Trophoblast cell (in vitro differentiated cells and primary cell): ENCODE results near the gene HIVEP1.

Experiments
- DNase-seq, 2 donors: peaks; one replicate each; pipeline ENCODE4 v3.0.0-alpha.2; 2016
- H2AFZ ChIP-seq: 2 replicates; pipeline ENCODE4 v1.6.1; 2013; ENCODE audit warnings: low read length, moderate library complexity, mild to moderate bottlenecking; ENCODE audit not compliant: insufficient read depth, poor library complexity
- H2AK5ac ChIP-seq: 2 replicates; pipeline ENCODE4 v1.6.1; 2013; ENCODE audit warnings: mild to moderate bottlenecking, low read length
- H2BK120ac ChIP-seq: 2 replicates; pipeline ENCODE4 v1.6.1; 2013; ENCODE audit warnings: low read length, mild to moderate bottlenecking, moderate library complexity; ENCODE audit not compliant: insufficient read depth, poor library complexity
- H2BK12ac ChIP-seq: 2 replicates; pipeline ENCODE4 v1.6.1; 2013; ENCODE audit warnings: mild to moderate bottlenecking, low read length, moderate library complexity
- H2BK5ac ChIP-seq: 2 replicates; pipeline ENCODE4 v1.6.1; 2013; ENCODE audit warnings: low read length, low read depth, moderate library complexity, mild to moderate bottlenecking; ENCODE audit not compliant: poor library complexity
- H3K14ac ChIP-seq: 2 replicates; pipeline ENCODE4 v1.6.1; 2013; ENCODE audit warnings: mild to moderate bottlenecking, low read length
- H3K18ac ChIP-seq: 2 replicates; pipeline ENCODE4 v1.6.1; 2013; ENCODE audit warnings: mild to moderate bottlenecking, low read length
- H3K23ac ChIP-seq: 2 replicates; pipeline ENCODE4 v1.6.1; 2013; ENCODE audit warnings: low read length
- H3K27ac ChIP-seq: 2 replicates; pipeline ENCODE4 v1.5.1; 2013; ENCODE audit warnings: low read depth, mild to moderate bottlenecking, inconsistent platforms, low read length, moderate library complexity
- H3K27me3 ChIP-seq: 2 replicates; pipeline ENCODE4 v1.6.1; 2013; ENCODE audit warnings: inconsistent platforms, mild to moderate bottlenecking, low read length, moderate library complexity; ENCODE audit not compliant: insufficient read depth
- H3K36me3 ChIP-seq, 2 experiments: 1 replicate in 1 of 2; 2 replicates in 1 of 2; pipeline ENCODE4 v1.6.1; 2013; ENCODE audit warnings: low read length in 2 of 2, mild to moderate bottlenecking in 2 of 2, moderate library complexity in 1 of 2; ENCODE audit not compliant: insufficient read depth in 2 of 2, control insufficient read depth in 1 of 2
- H3K4ac ChIP-seq: 2 replicates; pipeline ENCODE4 v1.6.1; 2013; ENCODE audit warnings: low read depth, mild to moderate bottlenecking, low read length, moderate library complexity
- H3K4me1 ChIP-seq, 2 experiments: 1 replicate in 1 of 2; 2 replicates in 1 of 2; pipeline ENCODE4 v1.6.1; 2013; ENCODE audit warnings: low read length in 2 of 2, mild to moderate bottlenecking in 2 of 2, moderate library complexity in 1 of 2; ENCODE audit not compliant: insufficient read depth in 2 of 2, control insufficient read depth in 1 of 2
- H3K4me2 ChIP-seq: 2 replicates; pipeline ENCODE4 v1.6.1; 2013; ENCODE audit warnings: inconsistent platforms, mild to moderate bottlenecking, low read length, moderate library complexity
- H3K4me3 ChIP-seq: 2 replicates; pipeline ENCODE4 v1.5.1; 2013; ENCODE audit warnings: mild to moderate bottlenecking, low read depth, low read length, inconsistent platforms
- H3K79me1 ChIP-seq: one replicate; pipeline ENCODE4 v1.6.1; 2013; ENCODE audit warnings: low read length
- H3K79me2 ChIP-seq: 2 replicates; pipeline ENCODE4 v1.6.1; 2013; ENCODE audit warnings: low read length, mild to moderate bottlenecking; ENCODE audit not compliant: control insufficient read depth, insufficient read depth, poor library complexity
- H3K9ac ChIP-seq: 2 replicates; pipeline ENCODE4 v1.6.1; 2013; ENCODE audit warnings: mild to moderate bottlenecking, low read length
- H3K9me3 ChIP-seq: 2 replicates; pipeline ENCODE4 v1.6.1; 2013; ENCODE audit warnings: low read depth, mild to moderate bottlenecking, control low read depth, inconsistent platforms, low read length; ENCODE audit not compliant: insufficient read depth
- H4K12ac ChIP-seq: 2 replicates; pipeline ENCODE4 v1.6.1; 2013; ENCODE audit warnings: low read depth, mild to moderate bottlenecking, low read length, moderate library complexity
- H4K8ac ChIP-seq: 2 replicates; pipeline ENCODE4 v1.6.1; 2013; ENCODE audit warnings: low read depth, mild to moderate bottlenecking, low read length, moderate library complexity
- H4K91ac ChIP-seq: one replicate; pipeline ENCODE4 v1.6.1; 2013; ENCODE audit warnings: low read depth, mild to moderate bottlenecking, low read length, moderate library complexity
- WGBS: extraction: QIAGEN DNeasy Blood & Tissue Kit; methylation state at CpG from one replicate; pipeline ENCODE4 v1.1.7; 2013; ENCODE audit warnings: missing lambda C conversion rate; ENCODE audit not compliant: insufficient read length, insufficient coverage; ENCODE audit errors: extremely low coverage; 5-methylcytosine and 5-hydroxymethylcytosine counted together

HIVEP1 gene

GRCh38 chr6:11968241-11968806 is 43.8 kb upstream of the HIVEP1 start:
- WGBS, result no CpG with 5 or more reads among the region's 3 CpGs
- Histone ChIP-seq H3K79me1 (no peaks in the 10 kb centered on the region), H3K9me3 (no peaks in the 10 kb centered on the region), H2AFZ (no peak overlapping the region), H4K12ac (no peak overlapping the region), H3K27me3 (no peaks in the 10 kb centered on the region), H2BK12ac (no peak overlapping the region), H3K18ac (no peak overlapping the region), H3K4me3 (no peak overlapping the region), H3K4me2 (no peak overlapping the region), H3K4ac (no peak overlapping the region), H4K8ac (no peak overlapping the region), H3K27ac (no peak overlapping the region), H3K36me3 (no peaks in the 10 kb centered on the region), H3K79me2 (no peaks in the 10 kb centered on the region), H4K91ac (no peak overlapping the region), H3K23ac (peak overlapping the region; percentile 22), H3K4me1 (no peaks in the 10 kb centered on the region), H2BK5ac (no peak overlapping the region), H2BK120ac (no peak overlapping the region), H2AK5ac (no peak overlapping the region), H3K9ac (no peak overlapping the region), H3K14ac (no peak overlapping the region)
- no peak for DNase-seq

GRCh38 chr6:11969092-11969491 is 43.0 kb upstream of the HIVEP1 start:
- Histone ChIP-seq H3K4me1 (no peaks in the 10 kb centered on the region), H3K9me3 (no peaks in the 10 kb centered on the region)
- no CpG with 5 or more reads among the region's 2 CpGs for WGBS

GRCh38 chr6:11970114-11970513 is 42.0 kb upstream of the HIVEP1 start:
- Histone ChIP-seq H2BK120ac (no peak overlapping the region), H3K79me1 (no peaks in the 10 kb centered on the region), H3K4ac (no peak overlapping the region), H3K36me3 (no peaks in the 10 kb centered on the region), H2BK5ac (no peak overlapping the region), H3K27ac (no peak overlapping the region), H3K18ac (no peak overlapping the region), H3K27me3 (no peaks in the 10 kb centered on the region), H4K12ac (no peak overlapping the region), H3K4me2 (no peak overlapping the region), H3K9ac (no peak overlapping the region), H4K91ac (no peak overlapping the region), H3K9me3 (no peaks in the 10 kb centered on the region), H3K23ac (no peak overlapping the region), H3K14ac (no peak overlapping the region), H2AFZ (no peak overlapping the region), H3K4me3 (no peak overlapping the region), H2AK5ac (no peak overlapping the region), H3K4me1 (no peaks in the 10 kb centered on the region), H4K8ac (no peak overlapping the region), H2BK12ac (no peak overlapping the region), H3K79me2 (no peaks in the 10 kb centered on the region)
- no CpG with 5 or more reads among the region's 3 CpGs for WGBS
- DNase-seq, result peak; percentile 37 to 81

More at GRCh38 chr6:11969092-11969491, 43.0 kb upstream of the HIVEP1 start:
- no peak overlapping the region for H2BK5ac ChIP-seq
- H4K12ac ChIP-seq, result no peak overlapping the region
- H3K79me2 ChIP-seq, result no peaks in the 10 kb centered on the region
- no peak overlapping the region for H4K8ac ChIP-seq
- no peak overlapping the region for H2AK5ac ChIP-seq
- no peaks in the 10 kb centered on the region for H3K27me3 ChIP-seq
- H3K4ac ChIP-seq, result no peak overlapping the region
- no peak overlapping the region for H3K14ac ChIP-seq
- H4K91ac ChIP-seq, result no peak overlapping the region
- H3K27ac ChIP-seq, result no peak overlapping the region
- H3K4me3 ChIP-seq, result no peak overlapping the region
- H3K18ac ChIP-seq, result no peak overlapping the region
- H2AFZ ChIP-seq, result no peak overlapping the region
- H3K23ac ChIP-seq, result no peak overlapping the region
- H2BK120ac ChIP-seq, result no peak overlapping the region
- H3K4me2 ChIP-seq, result no peak overlapping the region
- no peaks in the 10 kb centered on the region for H3K36me3 ChIP-seq
- no peaks in the 10 kb centered on the region for H3K79me1 ChIP-seq
- peak; percentile 48 to 82 for DNase-seq
- H3K9ac ChIP-seq, result no peak overlapping the region
- no peak overlapping the region for H2BK12ac ChIP-seq

- no peak overlapping the region for H4K8ac ChIP-seq
- no peaks in the 10 kb centered on the region for H3K4me1 ChIP-seq
- H3K79me2 ChIP-seq, result no peaks in the 10 kb centered on the region
- H2BK12ac ChIP-seq, result no peak overlapping the region
- no peaks in the 10 kb centered on the region for H3K79me1 ChIP-seq
- no peak overlapping the region for H2AK5ac ChIP-seq
- H3K27ac ChIP-seq, result no peak overlapping the region
- no peak overlapping the region for H3K4me3 ChIP-seq
- H2AFZ ChIP-seq, result no peak overlapping the region
- H3K4ac ChIP-seq, result no peak overlapping the region
- H2BK5ac ChIP-seq, result no peak overlapping the region
- no peaks in the 10 kb centered on the region for H3K27me3 ChIP-seq
- no peak overlapping the region for H4K12ac ChIP-seq
- no peaks in the 10 kb centered on the region for H3K9me3 ChIP-seq
- H2BK120ac ChIP-seq, result no peak overlapping the region
- no CpG with 5 or more reads among the region's 2 CpGs for WGBS
- no peak overlapping the region for H4K91ac ChIP-seq
- DNase-seq, result no peak
- no peaks in the 10 kb centered on the region for H3K36me3 ChIP-seq
- no peak overlapping the region for H3K18ac ChIP-seq
- no peak overlapping the region for H3K23ac ChIP-seq
- H3K9ac ChIP-seq, result no peak overlapping the region
- no peak overlapping the region for H3K4me2 ChIP-seq
- H3K14ac ChIP-seq, result no peak overlapping the region
These were observed 41.0 kb upstream of the HIVEP1 start for GRCh38 chr6:11971154-11971553.
